Glomerular endothelial cell (primary cell): ENCODE measurements around the gene DDX53. TPM values are rescaled to one million over a fixed set of nuclear protein-coding genes. Genes with fewer than 3 reads are reported as not detected.

Experiments
- DNase-seq: peaks from one replicate; pipeline ENCODE4 v3.0.0-alpha.2; 2011; ENCODE audit warnings: low read depth, low spot score; ENCODE audit errors: extremely low read depth
- total RNA-seq: library from RNA; depleted of rRNA; stranded (reverse); fragments of >200 nt; gene quantifications from 2 replicates; pipeline ENCODE4 v1.2.3, GENCODE V29; 2015

Gene DDX53
- total RNA-seq, 1 donor from 2014 or later = not detected

DNA sequence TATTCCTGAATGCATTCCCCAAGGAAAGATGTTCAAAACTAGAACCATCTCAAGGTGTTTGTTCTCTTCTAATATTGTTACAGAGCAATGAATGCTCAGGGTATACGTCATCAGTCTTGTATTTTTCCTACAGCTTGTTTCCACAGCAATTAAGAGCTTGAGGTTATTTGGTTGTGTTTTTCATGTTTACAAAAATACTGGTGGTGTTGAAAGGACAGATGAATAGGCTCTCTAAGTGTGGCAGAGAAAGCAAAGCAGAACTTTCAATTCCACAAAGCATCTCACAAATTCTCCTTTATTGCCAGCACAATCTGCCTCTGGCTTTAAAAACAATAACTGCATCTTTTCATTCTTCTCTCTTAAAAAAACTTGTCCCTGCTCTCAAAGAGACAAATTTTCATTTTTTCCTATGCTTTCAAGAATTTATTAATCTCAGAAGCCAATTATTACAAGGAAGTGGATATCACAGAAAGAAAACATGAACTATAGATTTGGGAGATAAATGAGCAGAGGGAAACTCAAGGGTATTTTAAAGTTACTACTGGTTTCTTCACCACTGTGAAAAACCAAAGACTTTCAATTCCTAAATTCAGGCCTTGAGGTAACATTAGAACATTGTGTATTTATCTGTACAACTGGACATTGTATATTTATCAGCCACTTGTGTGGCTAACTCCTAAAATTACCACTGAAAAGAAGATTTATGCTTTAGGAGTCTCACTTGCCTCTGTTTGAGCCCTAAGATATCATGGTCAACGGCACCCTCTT is 49.2 kb downstream of the DDX53 start:
- no peak for DNase-seq

DNA sequence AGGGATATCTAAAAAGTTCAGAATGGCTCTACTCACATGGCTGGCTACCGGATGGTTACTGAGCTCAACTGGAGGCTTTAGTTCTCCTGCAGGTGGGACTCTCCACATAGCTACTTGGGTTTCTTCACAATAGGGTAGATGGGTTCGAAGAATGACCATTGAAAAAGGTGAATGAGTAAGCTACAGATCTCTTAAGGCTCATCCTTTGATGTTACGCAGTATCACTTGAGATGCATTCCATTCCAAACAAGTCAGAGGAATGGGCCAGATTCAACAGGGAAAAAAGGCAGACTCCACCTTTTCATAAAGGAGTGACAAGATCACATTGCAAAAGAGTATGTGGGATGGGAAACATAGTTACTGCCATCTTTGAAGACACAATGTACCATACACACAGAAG is 52.6 kb downstream of the DDX53 start:
- no peak for DNase-seq
